Liver (tissue), 3 donors: Measurements from ENCODE around the gene CFAP74.

Source experiments
- ATF3 ChIP-seq: IDR thresholded peaks from 2 replicates; pipeline ENCODE4 v1.6.1; 2016; ENCODE audit warnings: antibody characterized with exemption
- CTCF ChIP-seq: fragments of 150-350 bp; IDR thresholded peaks from 2 replicates; pipeline ENCODE4 v1.5.1; 2017; ENCODE audit warnings: improper control_type of control experiment, low read depth, low read length; ENCODE audit not compliant: missing input control
- GABPA ChIP-seq, 2 donors: IDR thresholded peaks in 1 of 2; conservative IDR thresholded peaks in 1 of 2; 2 replicates each; pipeline ENCODE4 v1.6.1; 2016; ENCODE audit warnings: antibody characterized with exemption in 2 of 2, mild to moderate bottlenecking in 1 of 2, moderate library complexity in 1 of 2
- HNF4A ChIP-seq, 2 donors: conservative IDR thresholded peaks; 2 replicates each; pipeline ENCODE4 v1.6.1; 2016; ENCODE audit warnings: antibody characterized with exemption in 2 of 2, mild to moderate bottlenecking in 2 of 2
- SP1 ChIP-seq: IDR thresholded peaks from 2 replicates; pipeline ENCODE4 v1.6.1; 2018; ENCODE audit warnings: antibody characterized with exemption, mild to moderate bottlenecking
- TAF1 ChIP-seq: conservative IDR thresholded peaks from 2 replicates; pipeline ENCODE4 v1.6.1; 2016; ENCODE audit warnings: antibody characterized with exemption, mild to moderate bottlenecking
- YY1 ChIP-seq: IDR thresholded peaks from 2 replicates; pipeline ENCODE4 v1.6.1; 2016; ENCODE audit warnings: antibody characterized with exemption, mild to moderate bottlenecking
- donor health status: healthy.
- donor health status: healthy.

- TF ChIP-seq GABPA (IDR thresholded peaks at IDR 0.05 in 1 of 2, conservative IDR thresholded peaks at IDR 0.05 in 1 of 2) (no peak), TAF1 (no peak), SP1 (no peak), CTCF (no peak), HNF4A (conservative IDR thresholded peaks at IDR 0.05) (no peak), ATF3 (no peak), YY1 (no peak)
Observed at GRCh38 chr1:1877865-1878436, 125.6 kb downstream of the CFAP74 start.
